Gastroesophageal sphincter (tissue), 3 donors: ENCODE data around the gene MUC5B.
"Not testable (repeated sequence)": the region's sequence is repeated elsewhere in the genome, so short reads cannot be mapped to it uniquely, and the experiment has no call there.

Experiments
- CTCF ChIP-seq, 4 experiments: fragments of 200-600 bp in 2 of 4; fragments of 450-650 bp in 2 of 4; sonication (generic) in 1 of 4; IDR thresholded peaks; one replicate each; pipeline ENCODE4 v1.5.1; 2017 to 2019; ENCODE audit warnings: antibody characterized with exemption in 4 of 4, mild to moderate bottlenecking in 2 of 4, moderate library complexity in 2 of 4
- POLR2A ChIP-seq, 2 donors: fragments of 450-650 bp; IDR thresholded peaks; one replicate each; pipeline ENCODE4 v1.6.1; 2017; ENCODE audit warnings: antibody characterized with exemption in 2 of 2, mild to moderate bottlenecking in 2 of 2, moderate library complexity in 1 of 2
- POLR2AphosphoS5 ChIP-seq: sonication (generic); formaldehyde crosslinking; IDR thresholded peaks from one replicate; pipeline ENCODE4 v1.6.1; 2017; ENCODE audit warnings: antibody characterized with exemption

- not testable (repeated sequence) for TF ChIP-seq CTCF (IDR thresholded peaks at IDR 0.05); POLR2AphosphoS5; POLR2A (IDR thresholded peaks at IDR 0.05)
These were observed 30.9 kb upstream of the MUC5B start for GRCh38 chr11:1191786-1192470.
